ENCODE measurements around the gene MAPKAPK3. TPM values are rescaled to one million over a fixed set of nuclear protein-coding genes. Genes with fewer than 3 reads are reported as not detected.

Gene MAPKAPK3
- total RNA-seq, 4 donors from 2014 or later, result 235 to 466 (median 387) TPM

DNA sequence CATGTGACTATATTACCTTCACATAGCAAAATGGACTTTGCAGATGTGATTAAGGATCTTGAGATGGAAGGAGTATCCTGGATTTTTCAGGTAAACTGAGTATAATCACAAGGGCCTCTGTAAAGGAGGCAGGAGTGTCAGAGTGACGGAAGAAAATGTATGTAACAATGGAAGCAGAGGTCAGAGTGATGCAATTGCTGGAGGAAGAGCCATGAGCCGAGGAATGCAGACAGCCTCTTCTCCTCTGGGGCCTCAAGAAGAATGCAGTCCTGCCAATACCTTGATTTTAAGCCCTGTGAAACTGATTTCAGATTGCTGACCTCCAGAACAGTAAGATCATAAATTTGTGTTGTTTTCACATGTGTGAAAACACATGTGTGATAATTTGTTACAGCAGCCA is 32.6 kb upstream of the MAPKAPK3 start:
- Histone ChIP-seq H3K9me3 (no peaks in the 10 kb centered on the region), H3K27ac (peak overlapping the region; percentile 95 to 99 (median 97)), H3K36me3 (no peaks in the 10 kb centered on the region), H3K27me3 (no peaks in the 10 kb centered on the region), H3K4me3 (no peak overlapping the region), H3K4me1 (peaks cover 84 to 85% of the 10 kb centered on the region in 2 donors)
- no peak for TF ChIP-seq POLR2A (IDR thresholded peaks at IDR 0.05)
- TF ChIP-seq, protein P1, sequence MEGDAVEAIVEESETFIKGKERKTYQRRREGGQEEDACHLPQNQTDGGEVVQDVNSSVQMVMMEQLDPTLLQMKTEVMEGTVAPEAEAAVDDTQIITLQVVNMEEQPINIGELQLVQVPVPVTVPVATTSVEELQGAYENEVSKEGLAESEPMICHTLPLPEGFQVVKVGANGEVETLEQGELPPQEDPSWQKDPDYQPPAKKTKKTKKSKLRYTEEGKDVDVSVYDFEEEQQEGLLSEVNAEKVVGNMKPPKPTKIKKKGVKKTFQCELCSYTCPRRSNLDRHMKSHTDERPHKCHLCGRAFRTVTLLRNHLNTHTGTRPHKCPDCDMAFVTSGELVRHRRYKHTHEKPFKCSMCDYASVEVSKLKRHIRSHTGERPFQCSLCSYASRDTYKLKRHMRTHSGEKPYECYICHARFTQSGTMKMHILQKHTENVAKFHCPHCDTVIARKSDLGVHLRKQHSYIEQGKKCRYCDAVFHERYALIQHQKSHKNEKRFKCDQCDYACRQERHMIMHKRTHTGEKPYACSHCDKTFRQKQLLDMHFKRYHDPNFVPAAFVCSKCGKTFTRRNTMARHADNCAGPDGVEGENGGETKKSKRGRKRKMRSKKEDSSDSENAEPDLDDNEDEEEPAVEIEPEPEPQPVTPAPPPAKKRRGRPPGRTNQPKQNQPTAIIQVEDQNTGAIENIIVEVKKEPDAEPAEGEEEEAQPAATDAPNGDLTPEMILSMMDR (IDR thresholded peaks at IDR 0.05 in 4 of 5, conservative IDR thresholded peaks at IDR 0.05 in 1 of 5), result no peak
- in situ Hi-C loops (cut with MboI; ENCODE audit: low sequenced_read_pairs in 4 of 4) (no loop called here), intact Hi-C loops (cut with DNase I; ENCODE audit: low total_unique reads) (loop anchor here (1.0 to 5.0 kb wide), 3 partner anchors 17 to 1388 kb away; partner anchors contain the start of gene ABHD14B)
- DNase-seq (no peak), ATAC-seq (peak; percentile 9 to 11)

DNA sequence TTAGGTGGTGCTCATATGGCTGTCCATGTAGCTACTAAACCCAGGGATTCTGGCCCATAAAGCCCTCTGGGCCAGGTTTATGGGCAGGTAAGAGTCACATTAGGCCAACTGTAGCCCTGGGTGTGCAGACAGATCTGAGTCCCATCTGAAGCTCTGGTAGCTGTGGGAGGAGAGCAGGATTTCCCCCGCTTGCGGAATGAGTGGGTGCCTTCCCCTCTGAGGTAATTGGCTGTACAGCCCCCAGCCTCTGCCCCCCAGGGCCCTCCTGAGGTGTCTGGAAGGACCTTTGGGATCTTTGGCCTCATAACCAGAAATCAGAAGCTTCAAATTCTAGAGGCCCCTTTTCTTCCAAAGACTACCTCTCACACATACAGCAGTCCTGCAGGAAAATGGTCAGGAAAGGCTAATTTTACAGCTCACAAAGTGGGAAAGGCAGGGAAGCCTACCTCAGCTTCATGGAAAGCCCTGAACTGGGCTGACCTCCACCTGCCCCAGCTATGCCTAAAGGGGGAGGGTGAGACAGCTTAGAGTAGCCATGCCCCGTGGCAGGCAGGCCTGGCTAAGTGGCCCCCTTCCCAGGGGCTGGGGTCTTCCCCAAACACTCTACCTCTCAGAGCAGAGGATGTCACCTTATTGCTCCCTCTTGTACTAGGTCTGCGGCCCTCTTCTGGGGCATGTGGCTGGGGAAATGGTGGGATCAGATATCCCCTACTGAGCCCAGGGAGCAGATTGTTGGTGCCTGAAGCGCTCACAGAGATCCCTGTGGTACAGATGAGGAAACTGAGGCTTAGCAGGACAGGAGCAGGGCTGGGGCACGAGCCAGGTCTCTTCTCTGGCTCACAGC is 30.8 kb upstream of the MAPKAPK3 start:
- Histone ChIP-seq H3K4me1 (peaks cover 81 to 86% of the 10 kb centered on the region in 2 donors), H3K9me3 (no peaks in the 10 kb centered on the region), H3K36me3 (no peaks in the 10 kb centered on the region), H3K27me3 (no peaks in the 10 kb centered on the region), H3K27ac (peak overlapping the region; percentile 95 to 99 (median 97)), H3K4me3 (no peak overlapping the region)
- intact Hi-C loops (cut with DNase I; ENCODE audit: low total_unique reads) (no loop called here), in situ Hi-C loops (cut with MboI; ENCODE audit: low sequenced_read_pairs in 4 of 4) (no loop called here)
- TF ChIP-seq, protein P1 (IDR thresholded peaks at IDR 0.05 in 4 of 5, conservative IDR thresholded peaks at IDR 0.05 in 1 of 5), result no peak
- TF ChIP-seq POLR2A (IDR thresholded peaks at IDR 0.05), result no peak
- no peak for ATAC-seq
- no peak for DNase-seq

DNA sequence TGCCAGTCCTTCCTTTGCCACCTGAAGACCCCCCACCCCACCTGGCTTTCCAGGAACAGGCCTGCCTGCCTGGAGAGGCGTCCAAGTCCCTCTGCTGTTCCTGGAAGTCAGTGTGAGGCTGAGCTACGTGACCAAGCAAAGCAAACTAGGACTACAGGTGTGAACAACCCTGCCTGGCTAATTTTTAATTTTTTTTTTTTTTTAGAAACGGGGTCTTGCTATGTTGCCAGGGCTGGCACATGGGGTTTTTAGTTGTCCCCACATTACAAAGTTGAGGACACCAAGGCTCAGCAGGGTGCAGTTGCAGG is 30.2 kb upstream of the MAPKAPK3 start:
- H3K27ac ChIP-seq, result peak overlapping the region; percentile 95 to 99 (median 97)
- intact Hi-C loops (cut with DNase I; ENCODE audit: low total_unique reads) (no loop called here), in situ Hi-C loops (cut with MboI; ENCODE audit: low sequenced_read_pairs in 4 of 4) (no loop called here)
- H3K9me3 ChIP-seq, result no peaks in the 10 kb centered on the region
- ATAC-seq (no peak), DNase-seq (no peak)
- TF ChIP-seq, protein P1 (IDR thresholded peaks at IDR 0.05 in 4 of 5, conservative IDR thresholded peaks at IDR 0.05 in 1 of 5), result no peak
- no peak for TF ChIP-seq POLR2A (IDR thresholded peaks at IDR 0.05)
- H3K36me3 ChIP-seq, result no peaks in the 10 kb centered on the region
- no peak overlapping the region for H3K4me3 ChIP-seq
- peaks cover 79 to 83% of the 10 kb centered on the region in 2 donors for H3K4me1 ChIP-seq
- no peaks in the 10 kb centered on the region for H3K27me3 ChIP-seq

DNA sequence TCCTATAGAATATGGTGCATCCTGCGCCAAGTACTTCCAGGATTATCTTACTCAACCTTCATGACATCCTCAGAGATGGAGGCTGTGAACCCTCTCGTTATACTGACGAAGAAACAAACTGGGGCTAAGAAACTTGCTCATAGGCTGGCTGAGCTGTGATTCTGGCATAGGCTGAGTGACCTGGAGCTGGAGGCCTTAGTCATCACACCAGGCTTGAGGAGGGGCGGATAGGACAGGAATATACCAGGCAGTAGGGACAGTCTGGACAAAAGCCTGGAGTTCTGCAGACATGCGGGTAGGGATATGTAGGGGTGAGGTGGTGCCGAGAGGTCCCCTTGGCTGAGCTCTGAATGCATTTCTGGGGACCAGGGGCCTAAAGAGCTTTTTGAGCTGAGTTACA is 29.6 kb upstream of the MAPKAPK3 start:
- Histone ChIP-seq H3K4me1 (peaks cover 75 to 79% of the 10 kb centered on the region in 2 donors), H3K9me3 (no peaks in the 10 kb centered on the region), H3K27ac (peak overlapping the region; percentile 95 to 99 (median 97)), H3K27me3 (no peaks in the 10 kb centered on the region), H3K36me3 (no peaks in the 10 kb centered on the region), H3K4me3 (peak overlapping the region in 1 of 4 donors; percentile 14)
- intact Hi-C loops (cut with DNase I; ENCODE audit: low total_unique reads) (no loop called here), in situ Hi-C loops (cut with MboI; ENCODE audit: low sequenced_read_pairs in 4 of 4) (no loop called here)
- peak; percentile 36 to 39 for TF ChIP-seq POLR2A (IDR thresholded peaks at IDR 0.05)
- TF ChIP-seq, protein P1 (IDR thresholded peaks at IDR 0.05 in 4 of 5, conservative IDR thresholded peaks at IDR 0.05 in 1 of 5), result no peak
- ATAC-seq (peak; percentile 55 to 59), DNase-seq (peak; percentile 59 to 88)
